ENCODE measurements around the gene GRM8.

Gene GRM8

DNA sequence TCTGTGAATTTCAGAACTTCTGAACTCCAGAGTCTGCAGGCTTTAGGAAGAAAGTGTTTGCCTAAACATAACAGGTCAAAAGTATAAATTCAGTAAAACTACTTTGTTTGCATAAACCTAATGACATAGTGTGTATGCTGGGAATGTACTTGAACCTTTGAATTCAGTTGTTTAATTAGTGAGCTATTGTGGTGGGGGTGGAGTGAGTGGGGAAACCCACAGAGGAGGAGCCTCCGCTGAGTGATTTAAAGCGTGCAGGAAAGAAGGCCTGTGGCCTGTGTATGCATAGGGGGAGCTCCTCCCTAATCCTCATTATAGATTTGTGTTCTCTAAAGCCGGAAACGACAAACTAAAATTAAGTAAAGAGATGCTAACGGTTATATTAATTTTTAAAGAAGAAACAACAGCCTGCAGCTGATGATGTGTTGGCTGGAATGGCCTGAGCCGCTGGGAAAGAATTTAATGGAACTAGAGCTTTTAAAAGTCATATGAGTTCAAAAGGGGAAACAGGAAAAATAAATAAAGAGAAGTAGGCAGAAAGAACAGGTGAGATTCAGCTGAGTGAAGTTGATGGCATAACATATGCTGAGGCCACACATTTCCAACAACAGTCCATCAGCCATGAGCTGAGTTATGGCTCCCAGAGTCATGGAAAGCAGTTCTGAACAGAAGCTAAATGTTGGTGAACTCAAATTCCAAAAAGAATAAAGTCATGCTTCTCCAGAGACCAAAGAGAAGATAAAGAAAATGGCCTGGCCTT is 595.0 kb downstream of the GRM8 start:
- DNase-seq: no peak

GRCh38 chr7:126657137-126657536 is 595.6 kb downstream of the GRM8 start:
- DNase-seq: no peak

- no peak for DNase-seq
Measured at GRCh38 chr7:126656165-126656564, 596.6 kb downstream of the GRM8 start.

- no peak for DNase-seq
Measured at GRCh38 chr7:126637538-126637937, 615.2 kb downstream of the GRM8 start.

DNA sequence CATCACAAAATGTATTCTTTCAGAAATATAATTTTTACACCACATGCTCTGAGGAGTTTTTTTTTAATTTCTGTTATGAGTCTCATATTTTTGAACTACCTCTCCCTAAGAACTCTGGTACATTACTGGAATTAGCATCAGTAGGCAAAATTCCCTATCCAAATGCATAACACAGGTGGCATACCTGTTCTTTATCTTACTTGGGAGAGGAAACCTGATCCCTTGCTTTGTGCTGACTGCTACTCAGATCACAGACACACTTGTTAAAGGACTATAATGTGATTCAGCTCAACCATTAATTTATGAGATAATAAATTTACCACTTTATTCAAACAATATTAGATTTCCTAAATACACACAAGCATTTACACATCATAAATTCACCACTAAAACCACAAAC is 617.2 kb downstream of the GRM8 start:
- DNase-seq: no peak

- no peak for DNase-seq
Measured at GRCh38 chr7:126608339-126608776, 644.4 kb downstream of the GRM8 start.

DNA sequence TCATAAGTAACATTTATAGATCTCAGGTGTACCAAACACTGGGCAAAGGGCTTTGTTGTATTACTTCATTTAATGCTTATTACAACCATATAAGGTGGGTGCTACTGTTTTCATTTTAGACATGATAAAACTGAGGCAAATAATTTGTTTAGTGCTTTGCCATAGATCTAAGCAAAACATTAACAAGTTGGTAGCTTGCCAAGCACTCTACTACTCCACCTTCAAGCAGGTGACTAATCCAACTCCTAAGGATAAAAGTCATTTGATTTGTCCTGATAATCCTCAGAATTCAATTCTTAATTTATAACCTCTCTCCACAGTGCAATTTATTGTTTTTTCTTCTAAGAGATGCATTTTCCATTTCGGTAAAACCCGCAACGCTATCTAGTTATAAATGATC is 646.4 kb downstream of the GRM8 start:
- no peak for DNase-seq

DNA sequence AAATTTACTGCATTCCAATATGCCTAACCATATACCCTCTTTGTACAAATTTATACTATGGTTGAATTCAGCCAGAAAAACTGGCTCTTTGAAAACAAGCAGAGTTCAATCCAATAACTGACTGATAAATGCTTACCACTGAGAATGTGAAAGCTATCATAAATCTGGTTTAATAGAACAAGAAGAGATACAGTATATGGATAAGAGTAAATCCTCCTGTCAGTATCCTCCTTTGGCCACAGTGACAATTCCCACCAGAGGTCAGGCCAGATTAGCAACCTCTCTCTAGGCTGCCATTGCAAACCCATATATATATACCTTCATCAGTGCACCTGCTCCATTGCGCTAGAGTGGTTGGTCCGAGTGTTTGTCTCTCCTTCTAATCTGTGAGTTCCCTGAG is 647.2 kb downstream of the GRM8 start:
- DNase-seq: no peak

- DNase-seq: no peak
Measured at GRCh38 chr7:126605056-126605455, 647.7 kb downstream of the GRM8 start.

DNA sequence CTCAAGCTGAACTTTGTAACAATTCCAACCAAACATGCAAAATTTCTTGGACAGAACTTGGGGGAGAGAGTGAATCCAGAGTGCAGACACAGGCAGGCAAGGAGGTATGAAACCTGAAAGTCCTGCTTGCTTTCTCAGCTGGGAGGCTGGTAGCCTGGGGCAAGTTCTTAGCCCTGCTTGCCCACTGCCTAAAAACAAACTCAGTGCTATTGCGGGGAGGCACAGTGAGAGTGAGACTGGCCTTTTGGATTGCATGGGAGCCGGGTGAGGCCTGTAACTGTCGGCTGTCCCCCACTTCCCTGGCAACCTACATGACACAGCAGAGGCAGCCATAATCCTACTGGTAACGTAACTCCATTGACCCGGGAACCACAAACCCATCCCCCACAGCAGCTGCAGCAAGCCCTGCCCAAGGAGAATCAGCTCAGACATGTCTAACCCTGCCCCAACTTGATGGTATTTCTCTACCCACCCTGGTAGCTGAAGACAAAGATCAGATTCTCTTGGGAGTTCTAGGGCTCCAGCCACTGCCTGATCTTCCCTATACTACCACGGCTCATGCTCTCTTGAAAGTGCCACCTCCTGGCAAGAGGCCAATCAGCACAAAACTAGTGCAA is 663.6 kb downstream of the GRM8 start:
- no peak for DNase-seq

- DNase-seq: no peak
Measured at GRCh38 chr7:126578338-126578737, 674.4 kb downstream of the GRM8 start.

DNA sequence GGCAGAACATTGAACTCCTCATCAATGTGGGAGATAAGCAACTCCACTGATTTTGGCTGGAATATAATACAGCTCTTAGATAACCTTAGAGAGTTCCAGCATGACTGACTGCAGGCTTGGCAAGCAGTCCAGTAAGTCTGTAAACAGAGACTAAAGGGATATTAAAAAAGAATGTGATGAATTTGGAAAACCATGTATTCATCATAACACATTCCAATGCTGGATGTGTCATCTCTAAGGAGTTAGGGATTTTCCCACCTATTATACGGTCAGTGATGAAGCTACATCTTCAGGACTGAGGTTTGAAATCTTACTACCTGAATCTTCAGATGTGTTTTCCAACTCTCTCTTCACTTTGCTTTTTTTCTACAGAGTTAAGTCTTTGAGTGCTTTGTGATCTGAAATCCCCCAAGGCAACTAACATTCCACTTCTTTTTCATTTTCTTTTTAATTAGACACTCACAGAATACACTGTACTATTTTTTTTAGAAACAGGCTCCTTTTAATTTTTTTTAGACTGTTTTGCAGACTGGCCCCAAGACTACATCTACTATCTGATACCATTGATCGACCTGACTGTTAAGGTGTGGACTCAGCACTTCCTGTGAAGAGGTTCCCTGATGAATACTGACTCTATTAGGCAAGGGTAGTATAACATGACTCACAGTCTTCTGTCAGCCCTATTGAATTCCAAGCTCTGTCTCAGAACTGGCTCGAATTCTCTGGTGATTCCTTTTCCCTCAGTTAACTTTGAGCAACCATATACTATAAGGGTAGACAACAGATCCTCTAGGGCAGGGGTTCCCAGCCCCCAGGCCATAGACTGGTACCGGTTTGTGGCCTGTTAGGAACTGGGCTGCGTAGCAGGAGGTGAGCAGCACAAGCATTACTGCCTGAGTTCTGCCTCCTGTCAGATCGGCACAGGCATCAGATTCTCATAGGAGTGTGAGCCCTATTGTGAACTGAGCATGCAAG is 678.2 kb downstream of the GRM8 start:
- peak; percentile 81 for DNase-seq

DNA sequence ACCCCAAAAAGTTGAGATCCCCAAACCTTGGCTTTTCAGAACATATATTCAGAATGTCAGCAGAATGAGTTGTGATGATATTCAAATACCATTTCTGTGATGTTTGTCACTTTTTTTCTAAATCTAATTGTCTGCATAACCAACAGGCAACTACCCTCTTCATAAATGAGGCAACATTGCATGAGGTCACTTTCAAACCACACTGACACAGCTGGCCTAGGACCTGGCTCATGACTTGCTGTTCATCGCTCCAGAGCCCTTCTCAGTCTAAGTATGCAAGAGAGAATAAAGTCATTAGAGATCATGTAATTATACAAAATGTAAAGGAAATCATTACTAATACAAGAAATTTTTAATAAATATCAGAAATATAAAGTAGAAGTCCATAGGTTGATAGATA is 681.9 kb downstream of the GRM8 start:
- DNase-seq: peak; percentile 12

- DNase-seq: peak; percentile 17
Measured at GRCh38 chr7:126569402-126569801, 683.3 kb downstream of the GRM8 start.

DNA sequence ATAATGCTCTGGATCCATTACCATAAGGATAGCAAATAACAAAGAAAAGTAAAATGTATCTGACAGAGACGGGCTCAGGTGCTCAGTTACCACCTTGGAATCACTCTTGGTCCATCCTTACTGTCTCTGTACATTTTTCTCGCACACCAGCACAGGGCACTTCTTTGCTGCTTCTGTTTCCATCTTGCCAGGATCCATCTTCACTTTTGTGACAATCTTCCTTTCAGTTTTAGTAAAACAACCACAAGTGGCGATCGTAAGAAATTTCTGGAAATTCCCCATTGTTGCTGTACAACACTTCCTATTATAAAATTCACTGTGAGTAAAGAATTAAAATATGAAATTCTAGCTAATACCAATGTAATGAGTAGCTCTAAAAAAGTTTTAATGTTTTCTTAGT is 695.5 kb downstream of the GRM8 start:
- DNase-seq: no peak

GRCh38 chr7:126541406-126541805 is 711.3 kb downstream of the GRM8 start:
- peak; percentile 9 for DNase-seq

- DNase-seq: no peak
Measured at GRCh38 chr7:126535176-126535575, 717.6 kb downstream of the GRM8 start.

DNA sequence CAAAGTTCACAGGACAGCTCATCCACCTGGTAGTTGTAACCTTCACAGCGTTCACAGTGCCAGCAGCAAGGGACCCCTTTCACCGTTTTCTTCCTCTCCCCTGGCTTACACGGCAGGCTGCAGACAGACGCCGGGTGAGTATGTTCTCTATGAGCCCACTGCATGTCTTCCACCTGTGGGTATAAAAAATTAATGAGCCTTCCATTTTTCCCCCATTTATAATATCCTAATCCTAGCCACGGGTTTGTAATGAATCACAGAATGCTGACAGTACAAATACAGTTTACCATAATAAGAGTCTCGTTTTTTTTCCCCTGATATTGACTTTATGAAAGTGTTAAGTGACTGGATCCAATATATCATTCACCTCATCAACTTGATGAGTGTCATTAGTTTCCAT is 719.0 kb downstream of the GRM8 start:
- no peak for DNase-seq

- peak; percentile 21 for DNase-seq
Measured at GRCh38 chr7:126529833-126530232, 722.9 kb downstream of the GRM8 start.

- no peak for DNase-seq
Measured at GRCh38 chr7:126529254-126529653, 723.5 kb downstream of the GRM8 start.

GRCh38 chr7:126525906-126526305 is 726.8 kb downstream of the GRM8 start:
- no peak for DNase-seq

- no peak for DNase-seq
Measured at GRCh38 chr7:126524967-126525366, 727.8 kb downstream of the GRM8 start.

DNA sequence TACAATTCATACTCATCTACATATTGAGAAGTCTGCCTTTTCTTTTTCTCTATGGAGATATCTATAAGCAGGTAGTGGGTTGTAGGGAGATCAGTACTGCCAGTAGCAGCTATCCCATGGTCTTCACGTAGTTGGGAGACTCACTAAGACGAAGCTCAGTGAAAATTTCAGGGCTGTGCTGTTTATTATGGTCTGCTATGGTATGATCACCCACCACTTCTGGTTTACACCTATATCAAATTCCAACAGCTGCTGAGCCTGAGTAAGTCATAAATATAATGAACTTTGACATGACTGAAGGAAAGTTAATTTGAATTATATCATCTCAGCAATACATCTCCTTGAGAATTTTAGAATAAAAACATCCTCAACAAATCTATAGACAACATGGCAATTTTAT is 741.7 kb downstream of the GRM8 start:
- no peak for DNase-seq

Measured in fibroblast of skin of abdomen (primary cell).